K562 (cell line): ENCODE measurements around the gene ID1. TPM values are rescaled to one million over a fixed set of nuclear protein-coding genes. Genes with fewer than 3 reads are reported as not detected.

Experiments
- ATAC-seq: fragments of 200-7000 bp; cut with Tn5 transposase; 3 replicates; pipeline ENCODE4 v1.9.1; 2020; ENCODE audit warnings: moderate library complexity
- BruUV-seq: library from RNA; stranded (reverse); fragments of 400-500 nt; replicated peaks from 2 replicates; lab custom pipeline; 2021; lab: Mats Ljungman, UMichigan
- CTCF ChIA-PET: fragments of 300-600 bp; formaldehyde crosslinking; extraction: SDS; loops from one replicate; lab custom pipeline; 2021; ENCODE audit warnings: low intra/inter-chr PET ratio; lab: Yijun Ruan, JAX
- POLR2A ChIA-PET: fragments of 300-600, 350-650 bp; sonication (Branson Sonifier 250); formaldehyde crosslinking; extraction: SDS; loops from one replicate; lab custom pipeline; 2021; ENCODE audit warnings: antibody characterized with exemption, inconsistent platforms; lab: Yijun Ruan, JAX
- DNase-seq, 4 experiments: peaks; one replicate each; pipeline versions ENCODE4 v3.0.0 to v3.0.0-alpha.2; 2011 to 2018; ENCODE audit warnings: low spot score in 3 of 4, mixed read lengths in 3 of 4; ENCODE audit errors: extremely low read depth in 1 of 4
- FAIRE-seq: peaks from 2 replicates; lab custom pipeline; 2011; peaks lifted over from hg19 to GRCh38; lab: Jason Lieb, UNC
- H2AFZ ChIP-seq: 2 replicates; pipeline ENCODE4 v1.6.0; 2011; ENCODE audit warnings: low read depth, low read length, control low read depth, inconsistent platforms
- H3K27ac ChIP-seq: fragments of 200-600 bp; 3 replicates; pipeline ENCODE4 v1.8.0; 2011; ENCODE audit warnings: low read depth, mild to moderate bottlenecking, control low read depth, inconsistent platforms, low read length, moderate library complexity, mixed read lengths; ENCODE audit errors: extremely low read depth
- H3K27me3 ChIP-seq, 2 experiments: fragments of 300-600 bp in 1 of 2; 2 replicates in 1 of 2; 3 replicates in 1 of 2; pipeline versions ENCODE4 v1.6.0 to v1.8.0; 2011; ENCODE audit warnings: inconsistent platforms in 2 of 2, low read length in 2 of 2, mild to moderate bottlenecking in 1 of 2, mixed read lengths in 1 of 2, moderate library complexity in 1 of 2; ENCODE audit not compliant: control insufficient read depth in 2 of 2, insufficient read depth in 2 of 2
- H3K36me3 ChIP-seq: fragments of 300-600 bp; 3 replicates; pipeline ENCODE4 v1.8.0; 2011; ENCODE audit warnings: mild to moderate bottlenecking, low read length, inconsistent platforms; ENCODE audit not compliant: control insufficient read depth, insufficient read depth
- H3K4me1 ChIP-seq, 2 experiments: fragments of 200-600 bp in 1 of 2; replicated peaks in 1 of 2; 2 replicates in 1 of 2; 3 replicates in 1 of 2; pipeline versions ENCODE4 v1.5.1 to v1.8.0; 2011; ENCODE audit warnings: inconsistent platforms in 2 of 2, low read length in 2 of 2, mild to moderate bottlenecking in 1 of 2, mixed read lengths in 1 of 2, moderate library complexity in 1 of 2; ENCODE audit not compliant: control insufficient read depth in 2 of 2, insufficient read depth in 2 of 2
- H3K4me2 ChIP-seq: 2 replicates; pipeline ENCODE4 v1.6.1; 2011; ENCODE audit warnings: low read length, control low read depth, inconsistent platforms, mixed read lengths; ENCODE audit not compliant: insufficient read depth
- H3K4me3 ChIP-seq: fragments of 200-600 bp; sonication (generic), shearing (Covaris generic); 2 replicates; pipeline ENCODE4 v1.5.1; 2016; ENCODE audit warnings: control low read depth, inconsistent platforms
- H3K79me2 ChIP-seq: fragments of 200-600 bp; 3 replicates; pipeline ENCODE4 v1.8.0; 2011; ENCODE audit warnings: low read length, inconsistent platforms; ENCODE audit not compliant: control insufficient read depth, insufficient read depth
- H3K9ac ChIP-seq, 2 experiments: 2 replicates each; pipeline versions ENCODE4 v1.6.0 to v1.6.1; 2011; ENCODE audit warnings: low read depth in 2 of 2, low read length in 2 of 2, control low read depth in 1 of 2, inconsistent platforms in 1 of 2, mild to moderate bottlenecking in 1 of 2, mixed read lengths in 1 of 2; ENCODE audit not compliant: insufficient read depth in 1 of 2
- H3K9me1 ChIP-seq: one replicate; pipeline ENCODE4 v1.6.0; 2011; ENCODE audit warnings: inconsistent platforms, mild to moderate bottlenecking, low read length, moderate library complexity; ENCODE audit not compliant: control insufficient read depth, insufficient read depth
- H3K9me3 ChIP-seq: replicated peaks from 2 replicates; pipeline ENCODE4 v1.5.1; 2011; ENCODE audit warnings: low read depth, low read length, inconsistent platforms; ENCODE audit not compliant: control insufficient read depth, insufficient read depth
- H4K20me1 ChIP-seq: replicated peaks from 2 replicates; pipeline ENCODE4 v1.6.1; 2011; ENCODE audit warnings: low read length, inconsistent platforms, mixed read lengths; ENCODE audit not compliant: control insufficient read depth, insufficient read depth
- POLR2G ChIP-seq: fragments of 200-400 bp; formaldehyde crosslinking; IDR thresholded peaks from 2 replicates; pipeline ENCODE4 v1.6.1; 2017; ENCODE audit warnings: low read depth, mild to moderate bottlenecking, antibody characterized with exemption, low read length, moderate library complexity
- RBFOX2 ChIP-seq: fragments of 200-400 bp; formaldehyde crosslinking; IDR thresholded peaks from 2 replicates; pipeline ENCODE4 v1.6.1; 2017; ENCODE audit warnings: low read depth, mild to moderate bottlenecking, low read length, moderate library complexity
- RBM22 ChIP-seq: fragments of 200-400 bp; formaldehyde crosslinking; IDR thresholded peaks from 2 replicates; pipeline ENCODE4 v1.6.1; 2018; ENCODE audit warnings: low read length, low read depth; ENCODE audit not compliant: poor library complexity, severe bottlenecking
- SPI1 ChIP-seq: IDR thresholded peaks from 2 replicates; pipeline ENCODE4 v1.6.1; 2011; ENCODE audit warnings: low read depth, low read length, control low read depth, borderline replicate concordance
- WGBS: fragments of 100-300 bp; shearing (Covaris generic); methylation state at CpG from one replicate; pipeline ENCODE4 v1.1.6; 2016; ENCODE audit warnings: low coverage, mixed read lengths; ENCODE audit not compliant: insufficient coverage; ENCODE audit errors: missing lambda C conversion rate; 5-methylcytosine and 5-hydroxymethylcytosine counted together
- in situ Hi-C: fragments of 300-500 bp; cut with MboI; formaldehyde crosslinking; loops from 4 replicates; pipeline ENCODE4 v1.15.0; 2018; ENCODE audit warnings: inconsistent platforms, mixed read lengths
- intact Hi-C: fragments of 100-400 bp; cut with micrococcal nuclease; formaldehyde crosslinking; loops from 2 replicates; pipeline ENCODE4 v1.14.2; 2022
- polyA plus RNA-seq, 8 experiments: library from polyadenylated mRNA; depleted of rRNA in 4 of 8; stranded (reverse) in 5 of 8; unstranded in 3 of 8; fragments of >200 nt; fragmentation: Nextera tagmentation in 2 of 8; fragmentation: Illumina TruSeq in 1 of 8; extraction: Ambion mirVana in 2 of 8; extraction: Trizol in 1 of 8; gene quantifications; 2 replicates each; pipeline versions ENCODE4 v1.2.1 to v1.2.3, GENCODE V29; 2011 to 2014; ENCODE audit warnings: inconsistent platforms in 1 of 8, missing spikeins in 1 of 8
- total RNA-seq, 7 experiments: library from RNA; depleted of rRNA in 6 of 7; stranded (reverse); fragments of >200 nt in 6 of 7; fragmentation: Illumina TruSeq in 2 of 7; extraction: Trizol in 2 of 7; gene quantifications; 2 replicates each; pipeline versions ENCODE4 v1.2.1 to v1.2.3, GENCODE V29; 2011 to 2021; ENCODE audit warnings: low replicate concordance in 1 of 7

ID1 gene
- total and polyA plus RNA-seq, 9 of the 15 experiments (the other 6 are each of a cell fraction or from before 2014, with no cell fraction given), result 1.4 to 358 (median 65.0) TPM

- H3K36me3 ChIP-seq, result peaks cover 73% of the 10 kb centered on the region
- BruUV-seq, result no TSS peak
- H3K27me3 ChIP-seq, result no peaks in the 10 kb centered on the region
- no peaks in the 10 kb centered on the region for H3K9me3 ChIP-seq
- DNase-seq, result no peak
- no peak overlapping the region for H3K4me3 ChIP-seq
- 87% methylated on average over 20 of the region's 21 CpGs for WGBS
- ATAC-seq, result no peak
- H3K79me2 ChIP-seq, result peaks cover 7% of the 10 kb centered on the region; the same call in 2 of the 3 replicates
- H4K20me1 ChIP-seq, result no peaks in the 10 kb centered on the region
- H3K9ac ChIP-seq, result 0 out of 4 replicates have a peak overlapping the region, but pooled peaks of 1 of the 2 experiments have one; percentile 22
- ChIA-PET CTCF (interaction anchor here (1.1 to 12.8 kb wide), 5 partner anchors 9 to 156 kb away, joined by 6 to 304 read pairs (median 7); no protein-coding TSS in a partner anchor), POLR2A (interaction anchor here (0.6 to 5.9 kb wide), 7 partner anchors 10 to 126 kb away, joined by 3 to 73 read pairs (median 4); partner anchors contain the start of gene ID1)
- H3K4me1 ChIP-seq, result peaks cover 14 to 54% of the 10 kb centered on the region in 2 experiments; a peak in 4 of 5 replicates
- no peaks in the 10 kb centered on the region for H3K9me1 ChIP-seq
- FAIRE-seq, result no peak
- intact Hi-C loops (no loop called here), in situ Hi-C loops (no loop called here)
- H3K4me2 ChIP-seq, result no peak overlapping the region
- no peak overlapping the region; the same call in 2 of the 3 replicates for H3K27ac ChIP-seq
- TF ChIP-seq POLR2G (peak; percentile 70), RBM22 (peak; percentile 53), RBFOX2 (peak; percentile 48; the same call in 1 of the 2 replicates), SPI1 (no peak)
- TF ChIP-seq, all 486 proteins: peak for 3
- no peak overlapping the region for H2AFZ ChIP-seq
Observed at GRCh38 chr20:31568041-31568731, 36.9 kb upstream of the ID1 start.
